DND-41 (cell line): Measurements from ENCODE around the gene FBXO10.
"Not testable (repeated sequence)": the region's sequence is repeated elsewhere in the genome, so short reads cannot be mapped to it uniquely, and the experiment has no call there.

Experiments used
- ATAC-seq: fragments of 200-7000 bp; cut with Tn5 transposase; 3 replicates; pipeline ENCODE4 v1.9.1; 2021; ENCODE audit warnings: low read depth; ENCODE audit not compliant: insufficient read depth
- DNase-seq: peaks from one replicate; pipeline ENCODE4 v3.0.0-alpha.2; 2020
- H2AFZ ChIP-seq: 2 replicates; pipeline ENCODE4 v1.6.0; 2012; ENCODE audit warnings: low read depth, low read length
- H3K27ac ChIP-seq: 2 replicates; pipeline ENCODE4 v1.5.1; 2012; ENCODE audit warnings: low read length, inconsistent platforms
- H3K27me3 ChIP-seq: fragments of 200-600 bp; sonication (generic); 2 replicates; pipeline ENCODE4 v1.6.0; 2012; ENCODE audit warnings: low read length, mild to moderate bottlenecking, inconsistent platforms; ENCODE audit not compliant: insufficient read depth, poor library complexity
- H3K36me3 ChIP-seq: 2 replicates; pipeline ENCODE4 v1.5.1; 2012; ENCODE audit warnings: low read length, inconsistent platforms; ENCODE audit not compliant: insufficient read depth
- H3K4me1 ChIP-seq: 2 replicates; pipeline ENCODE4 v1.5.1; 2012; ENCODE audit warnings: mild to moderate bottlenecking, low read length; ENCODE audit not compliant: insufficient read depth
- H3K4me2 ChIP-seq: 2 replicates; pipeline ENCODE4 v1.6.0; 2012; ENCODE audit warnings: mild to moderate bottlenecking, moderate library complexity, low read length, inconsistent platforms; ENCODE audit not compliant: insufficient read depth
- H3K4me3 ChIP-seq, 2 experiments: fragments of 200-600 bp in 1 of 2; shearing (Covaris generic) in 1 of 2; 2 replicates each; pipeline ENCODE4 v1.5.1; 2012 to 2016; ENCODE audit warnings: inconsistent platforms in 2 of 2, low read length in 2 of 2, mild to moderate bottlenecking in 2 of 2, low read depth in 1 of 2, moderate library complexity in 1 of 2
- H3K79me2 ChIP-seq: 2 replicates; pipeline ENCODE4 v1.6.0; 2012; ENCODE audit warnings: low read length, inconsistent platforms; ENCODE audit not compliant: insufficient read depth
- H3K9ac ChIP-seq: 2 replicates; pipeline ENCODE4 v1.6.0; 2012; ENCODE audit warnings: low read depth, mild to moderate bottlenecking, inconsistent platforms, low read length, moderate library complexity
- H3K9me3 ChIP-seq: 2 replicates; pipeline ENCODE4 v1.5.1; 2012; ENCODE audit warnings: low read length, moderate library complexity, mild to moderate bottlenecking, inconsistent platforms; ENCODE audit not compliant: insufficient read depth, severe bottlenecking
- H4K20me1 ChIP-seq: 2 replicates; pipeline ENCODE4 v1.6.0; 2012; ENCODE audit warnings: low read length; ENCODE audit not compliant: insufficient read depth
- EZH2 ChIP-seq: IDR thresholded peaks from 3 replicates; pipeline ENCODE4 v1.6.1; 2012; ENCODE audit warnings: borderline replicate concordance, low read depth, mild to moderate bottlenecking, moderate library complexity, low read length, inconsistent platforms; ENCODE audit not compliant: severe bottlenecking
- TF ChIP-seq, protein P1 (sequence below): IDR thresholded peaks from 2 replicates; pipeline ENCODE4 v1.5.1; 2012; ENCODE audit warnings: borderline replicate concordance, low read length, moderate library complexity, mild to moderate bottlenecking; ENCODE audit not compliant: poor library complexity, severe bottlenecking; ENCODE audit errors: extremely low read depth

The FBXO10 gene

DNA sequence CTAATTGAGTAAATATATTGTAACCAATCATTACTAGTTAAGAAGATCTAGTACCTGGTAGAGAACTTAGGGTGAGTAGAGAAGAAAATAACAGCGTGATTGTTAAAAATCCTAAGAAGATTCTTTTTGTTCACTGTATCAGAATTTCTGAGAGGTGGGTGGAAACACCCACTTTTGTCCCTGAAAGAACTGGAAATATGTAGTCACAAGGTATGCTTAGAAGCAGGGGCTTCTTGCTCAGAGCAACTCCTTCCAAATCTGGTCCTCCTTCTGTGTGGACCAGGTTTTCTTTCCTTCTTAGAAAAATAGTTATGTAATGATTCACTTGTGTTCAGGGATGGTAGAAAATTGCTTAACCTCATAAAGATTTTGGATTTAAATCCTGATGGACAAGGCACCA is 28.1 kb upstream of the FBXO10 start:
- no peak for ATAC-seq
- Histone ChIP-seq H3K79me2 (no peaks in the 10 kb centered on the region), H3K36me3 (no peaks in the 10 kb centered on the region), H3K9me3 (no peaks in the 10 kb centered on the region), H3K27me3 (peaks cover 13% of the 10 kb centered on the region), H4K20me1 (no peaks in the 10 kb centered on the region), H3K4me3 (no peak overlapping the region), H3K4me1 (no peaks in the 10 kb centered on the region), H3K27ac (no peak overlapping the region), H2AFZ (no peak overlapping the region), H3K9ac (no peak overlapping the region), H3K4me2 (no peak overlapping the region)
- DNase-seq: no peak
- TF ChIP-seq, protein P1, sequence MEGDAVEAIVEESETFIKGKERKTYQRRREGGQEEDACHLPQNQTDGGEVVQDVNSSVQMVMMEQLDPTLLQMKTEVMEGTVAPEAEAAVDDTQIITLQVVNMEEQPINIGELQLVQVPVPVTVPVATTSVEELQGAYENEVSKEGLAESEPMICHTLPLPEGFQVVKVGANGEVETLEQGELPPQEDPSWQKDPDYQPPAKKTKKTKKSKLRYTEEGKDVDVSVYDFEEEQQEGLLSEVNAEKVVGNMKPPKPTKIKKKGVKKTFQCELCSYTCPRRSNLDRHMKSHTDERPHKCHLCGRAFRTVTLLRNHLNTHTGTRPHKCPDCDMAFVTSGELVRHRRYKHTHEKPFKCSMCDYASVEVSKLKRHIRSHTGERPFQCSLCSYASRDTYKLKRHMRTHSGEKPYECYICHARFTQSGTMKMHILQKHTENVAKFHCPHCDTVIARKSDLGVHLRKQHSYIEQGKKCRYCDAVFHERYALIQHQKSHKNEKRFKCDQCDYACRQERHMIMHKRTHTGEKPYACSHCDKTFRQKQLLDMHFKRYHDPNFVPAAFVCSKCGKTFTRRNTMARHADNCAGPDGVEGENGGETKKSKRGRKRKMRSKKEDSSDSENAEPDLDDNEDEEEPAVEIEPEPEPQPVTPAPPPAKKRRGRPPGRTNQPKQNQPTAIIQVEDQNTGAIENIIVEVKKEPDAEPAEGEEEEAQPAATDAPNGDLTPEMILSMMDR: no peak
- no peak for TF ChIP-seq EZH2

GRCh38 chr9:37602817-37603216 is 26.6 kb upstream of the FBXO10 start:
- Histone ChIP-seq H3K4me1 (no peaks in the 10 kb centered on the region), H3K9me3 (no peaks in the 10 kb centered on the region), H3K4me2 (no peak overlapping the region), H3K27me3 (peaks cover 13% of the 10 kb centered on the region), H3K79me2 (no peaks in the 10 kb centered on the region), H2AFZ (no peak overlapping the region), H3K4me3 (no peak overlapping the region), H3K36me3 (no peaks in the 10 kb centered on the region), H3K9ac (no peak overlapping the region), H3K27ac (no peak overlapping the region), H4K20me1 (no peaks in the 10 kb centered on the region)
- no peak for ATAC-seq
- TF ChIP-seq, protein P1: no peak
- TF ChIP-seq EZH2: no peak
- no peak for DNase-seq

DNA sequence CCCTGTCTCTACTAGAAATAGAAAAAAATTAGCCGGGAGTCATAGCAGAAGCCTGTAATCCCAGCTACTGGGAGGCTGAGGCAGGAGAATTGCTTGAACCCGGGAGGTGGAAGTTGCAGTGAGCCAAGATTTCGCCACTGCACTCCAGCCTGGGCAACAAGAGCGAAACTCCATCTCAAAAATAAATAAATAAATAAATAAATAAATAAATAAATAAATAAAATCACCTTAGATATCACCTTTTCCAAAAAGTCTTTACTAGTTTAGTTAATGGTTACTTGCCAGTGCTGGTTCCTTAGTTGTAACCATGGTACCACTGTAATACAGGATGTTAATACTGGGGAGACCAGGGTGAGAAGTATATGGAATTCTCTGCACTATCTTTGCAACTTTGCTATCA is 25.9 kb upstream of the FBXO10 start:
- H3K79me2 ChIP-seq, H3K9me3 ChIP-seq, H4K20me1 ChIP-seq, ATAC-seq, H3K36me3 ChIP-seq, H3K4me1 ChIP-seq, H3K4me3 ChIP-seq, H3K4me2 ChIP-seq, H2AFZ ChIP-seq, DNase-seq, H3K27ac ChIP-seq, H3K9ac ChIP-seq: not testable (repeated sequence)
- H3K27me3 ChIP-seq: peaks cover 13% of the 10 kb centered on the region

GRCh38 chr9:37596504-37596903 is 20.3 kb upstream of the FBXO10 start:
- Histone ChIP-seq H3K4me1 (peaks cover 17% of the 10 kb centered on the region), H3K36me3 (peaks cover 3% of the 10 kb centered on the region; the same call in 1 of the 2 replicates), H3K9ac (no peak overlapping the region), H4K20me1 (no peaks in the 10 kb centered on the region), H3K27ac (no peak overlapping the region), H3K79me2 (peaks cover 13% of the 10 kb centered on the region), H3K27me3 (peaks cover 3% of the 10 kb centered on the region), H2AFZ (no peak overlapping the region), H3K4me2 (no peak overlapping the region), H3K9me3 (no peaks in the 10 kb centered on the region), H3K4me3 (no peak overlapping the region)
- ATAC-seq (no peak), DNase-seq (no peak)
- no peak for TF ChIP-seq EZH2
- TF ChIP-seq, protein P1: no peak
